HG02870 (cell line): ENCODE measurements around the gene CHPF.

ENCODE experiments used
- ATAC-seq: cut with Tn5 transposase; IDR thresholded peaks from one replicate; pipeline ENCODE4 v1.9.1; 2021; ENCODE audit warnings: mild to moderate bottlenecking, moderate library complexity; ENCODE audit not compliant: unreplicated experiment

CHPF gene, protein sequence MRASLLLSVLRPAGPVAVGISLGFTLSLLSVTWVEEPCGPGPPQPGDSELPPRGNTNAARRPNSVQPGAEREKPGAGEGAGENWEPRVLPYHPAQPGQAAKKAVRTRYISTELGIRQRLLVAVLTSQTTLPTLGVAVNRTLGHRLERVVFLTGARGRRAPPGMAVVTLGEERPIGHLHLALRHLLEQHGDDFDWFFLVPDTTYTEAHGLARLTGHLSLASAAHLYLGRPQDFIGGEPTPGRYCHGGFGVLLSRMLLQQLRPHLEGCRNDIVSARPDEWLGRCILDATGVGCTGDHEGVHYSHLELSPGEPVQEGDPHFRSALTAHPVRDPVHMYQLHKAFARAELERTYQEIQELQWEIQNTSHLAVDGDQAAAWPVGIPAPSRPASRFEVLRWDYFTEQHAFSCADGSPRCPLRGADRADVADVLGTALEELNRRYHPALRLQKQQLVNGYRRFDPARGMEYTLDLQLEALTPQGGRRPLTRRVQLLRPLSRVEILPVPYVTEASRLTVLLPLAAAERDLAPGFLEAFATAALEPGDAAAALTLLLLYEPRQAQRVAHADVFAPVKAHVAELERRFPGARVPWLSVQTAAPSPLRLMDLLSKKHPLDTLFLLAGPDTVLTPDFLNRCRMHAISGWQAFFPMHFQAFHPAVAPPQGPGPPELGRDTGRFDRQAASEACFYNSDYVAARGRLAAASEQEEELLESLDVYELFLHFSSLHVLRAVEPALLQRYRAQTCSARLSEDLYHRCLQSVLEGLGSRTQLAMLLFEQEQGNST

DNA sequence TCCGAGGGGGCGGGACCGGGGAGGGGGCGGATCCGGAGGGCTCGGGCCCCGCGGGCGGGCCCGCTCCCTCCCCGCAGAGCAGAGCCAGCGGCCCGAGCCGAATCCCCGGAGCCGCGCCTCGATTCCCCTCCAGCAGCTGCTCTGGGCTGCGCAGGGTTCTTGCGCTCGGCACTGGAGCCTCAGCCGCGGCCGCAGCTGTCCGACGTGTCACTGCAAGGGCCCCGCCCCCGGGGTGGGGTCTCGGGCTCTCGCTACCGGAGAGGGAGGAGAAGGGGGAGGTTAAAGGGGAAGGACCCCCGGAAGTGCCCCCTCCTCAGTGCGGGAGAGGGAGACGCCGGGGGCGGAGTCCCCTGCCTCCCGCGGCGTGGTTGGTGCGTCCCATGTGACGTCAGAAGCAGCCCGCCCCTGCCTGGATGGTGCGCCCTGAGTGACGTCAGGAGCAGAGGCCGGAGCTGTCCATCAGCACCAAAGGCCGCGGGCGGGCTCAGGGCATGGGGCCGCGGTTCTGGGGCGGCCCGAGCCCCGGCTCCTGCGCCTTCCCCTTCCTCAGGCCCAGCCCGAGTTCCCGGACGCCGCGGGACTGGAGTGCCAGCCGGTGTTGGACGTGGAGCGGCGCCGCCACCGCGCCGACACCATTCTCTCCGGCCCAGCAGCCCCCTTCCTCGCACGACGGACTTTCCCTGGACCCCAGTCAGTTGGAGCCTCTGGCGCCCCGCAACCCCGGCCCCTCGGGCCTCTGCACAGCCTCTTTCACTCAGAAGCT lies at the start of gene CHPF, which contains the start of gene TMEM198:
TSS of gene CHPF (minus strand) at position 214 of the 763 bp plus-strand sequence. CDS start 271 bp downstream, outside the sequence.
TSS of gene TMEM198 (plus strand) at position 433 of the 763 bp plus-strand sequence. CDS start 700 bp downstream, outside the sequence.
- peak; percentile 72 for ATAC-seq

DNA sequence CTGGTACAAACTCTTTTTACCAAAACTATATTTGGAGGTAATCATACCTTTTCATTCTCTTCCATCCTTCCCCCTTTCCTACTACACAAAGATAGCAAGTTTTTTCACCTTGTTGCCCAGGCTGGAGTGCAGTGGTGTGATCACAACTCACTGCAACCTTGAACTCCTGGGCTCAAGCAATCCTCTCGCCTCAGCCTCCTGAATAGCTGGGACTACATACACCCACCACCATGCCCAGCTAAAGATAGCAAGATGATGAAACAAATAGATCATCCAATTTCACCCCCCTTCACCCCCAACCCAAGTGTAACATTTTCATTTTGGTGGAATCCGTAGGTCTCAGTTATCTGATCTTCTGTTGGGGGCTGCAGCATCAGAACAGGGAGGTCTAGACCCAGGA lies 49.5 kb upstream of the CHPF start:
- no peak for ATAC-seq

DNA sequence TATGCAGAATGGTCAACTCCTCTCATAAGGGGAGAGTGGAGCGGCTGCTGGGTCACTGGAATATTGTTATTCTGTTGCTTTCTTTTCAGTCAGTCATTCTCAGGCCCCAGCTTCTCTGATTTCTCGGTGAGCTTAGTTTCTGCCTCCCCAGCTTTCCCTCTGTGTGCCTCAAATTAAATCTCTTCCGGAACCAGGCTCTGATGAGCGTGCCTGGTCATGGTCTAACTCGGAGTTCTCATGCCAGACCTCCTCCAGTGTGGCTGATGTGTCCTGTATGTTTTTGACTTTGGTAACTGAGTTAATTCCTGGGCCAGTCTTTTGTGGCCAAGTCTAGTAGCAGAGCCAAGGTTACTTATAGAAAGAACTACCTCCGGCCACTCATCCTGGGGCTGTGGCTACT lies 49.1 kb upstream of the CHPF start:
- no peak for ATAC-seq

DNA sequence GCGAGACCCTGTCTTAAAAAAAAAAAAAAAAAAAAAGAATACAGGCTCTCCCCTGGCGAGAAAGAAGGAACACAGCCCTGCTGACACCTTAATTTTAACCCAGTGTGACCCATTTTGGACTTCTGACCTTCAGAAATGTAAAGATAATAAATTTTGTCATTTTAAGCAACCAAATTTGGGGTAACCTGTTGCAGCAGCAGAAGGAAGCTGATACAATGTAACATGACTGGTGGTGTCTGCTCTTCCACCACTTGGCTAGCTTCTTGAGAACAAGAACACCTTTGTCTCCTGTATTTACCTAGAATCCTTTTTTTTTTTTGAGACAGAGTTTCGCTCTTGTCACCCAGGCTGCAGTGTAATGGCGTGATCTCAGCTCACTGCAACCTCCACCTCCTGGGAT lies 47.5 kb upstream of the CHPF start:
- ATAC-seq = no peak

DNA sequence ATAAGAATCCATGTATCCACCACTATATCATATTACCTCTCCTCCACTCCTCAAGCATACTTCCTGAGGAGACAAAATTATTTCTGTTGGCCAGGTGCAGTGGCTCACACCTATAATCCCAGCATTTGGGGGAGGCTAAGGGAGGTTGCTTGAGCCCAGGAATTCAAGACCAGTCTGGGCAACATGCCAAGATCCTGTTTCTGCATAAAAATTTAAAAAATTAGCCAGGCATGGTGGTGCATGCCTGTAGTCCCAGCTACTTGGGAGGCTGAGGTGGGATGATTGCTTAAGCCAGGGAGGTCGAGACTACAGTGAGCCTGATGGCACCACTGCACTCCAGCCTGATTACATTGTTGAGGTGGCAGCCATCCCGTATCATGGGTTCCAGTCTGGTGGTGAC lies 37.7 kb upstream of the CHPF start:
- ATAC-seq = no peak

DNA sequence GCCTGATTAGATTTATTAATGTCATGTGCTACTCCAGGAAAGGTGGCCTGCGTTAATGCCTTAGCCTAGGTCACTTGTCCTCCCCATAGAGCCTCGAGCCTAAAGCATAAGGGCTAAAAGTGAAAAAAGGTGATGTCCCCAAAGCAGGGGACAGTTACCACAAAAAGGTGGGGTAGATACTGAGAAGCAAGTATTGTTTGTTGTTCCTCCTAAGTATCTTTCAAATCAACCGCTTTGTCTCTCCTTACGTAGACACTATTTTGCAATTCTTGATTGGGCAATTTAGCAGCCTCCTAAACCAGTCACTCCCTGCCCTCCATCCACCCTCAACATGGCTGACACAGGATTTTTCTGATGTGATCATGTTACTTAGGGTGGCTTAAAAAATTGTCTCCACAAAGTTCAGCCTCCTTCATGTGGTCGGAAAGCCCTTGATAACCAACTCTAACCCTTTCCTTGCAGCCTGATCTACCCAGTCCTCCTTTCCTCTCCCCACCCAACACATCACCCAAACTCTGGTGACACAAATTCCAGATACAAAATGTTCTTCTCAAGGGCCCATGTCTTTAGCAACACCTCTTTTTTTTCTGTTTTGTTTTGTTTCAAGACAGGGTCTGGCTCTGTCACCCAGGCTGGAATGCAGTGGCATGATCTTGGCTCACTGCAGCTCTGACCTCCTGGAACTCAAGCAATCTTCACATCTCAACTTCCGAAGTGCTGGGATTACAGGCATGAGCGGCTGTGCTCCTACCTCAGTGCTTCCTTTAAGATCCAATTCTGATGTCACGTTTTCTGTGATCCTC lies 35.4 kb upstream of the CHPF start:
- ATAC-seq = no peak

DNA sequence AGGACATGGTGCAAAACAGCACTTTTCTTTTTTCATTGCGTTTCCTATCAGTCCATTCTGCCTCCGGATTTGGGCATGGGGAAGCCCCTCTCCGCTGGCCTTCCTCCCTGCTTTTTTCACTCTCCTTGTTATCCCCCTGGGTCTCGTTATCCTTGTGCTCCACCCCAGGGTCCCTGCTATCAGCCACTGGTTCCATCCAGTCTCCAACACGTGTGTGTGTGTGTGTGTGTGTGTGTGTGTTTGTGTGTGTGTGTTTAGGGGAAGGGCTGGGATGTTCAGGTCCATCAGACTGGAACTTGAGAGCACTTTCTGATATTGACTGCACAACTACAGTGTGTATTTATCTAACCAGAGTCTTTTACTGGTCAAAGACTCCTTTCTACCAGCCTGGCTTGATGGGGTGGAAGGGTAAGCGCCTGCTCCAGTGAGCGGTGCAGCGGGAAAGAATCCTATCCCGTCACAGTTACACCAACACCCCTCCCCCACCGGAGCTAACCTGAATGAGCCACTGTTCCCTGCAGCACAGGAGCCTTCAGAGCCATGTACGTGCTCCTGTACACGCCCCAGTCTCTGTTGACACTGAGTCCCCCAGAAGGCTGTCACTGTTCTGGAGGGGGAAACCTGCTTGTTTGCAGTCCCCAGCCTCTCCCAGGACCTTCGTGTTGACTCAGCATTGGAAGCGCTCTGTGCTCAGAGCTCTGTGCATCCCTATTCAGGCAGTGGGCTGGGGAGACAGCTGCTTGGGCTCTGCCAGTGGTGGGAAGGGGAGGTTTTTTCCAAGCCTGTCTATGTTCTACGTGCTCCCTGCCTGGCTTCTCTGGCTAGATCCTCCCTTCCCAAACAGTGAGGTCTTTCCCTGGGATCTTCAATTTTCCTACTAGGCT lies 33.1 kb upstream of the CHPF start:
- ATAC-seq = no peak

DNA sequence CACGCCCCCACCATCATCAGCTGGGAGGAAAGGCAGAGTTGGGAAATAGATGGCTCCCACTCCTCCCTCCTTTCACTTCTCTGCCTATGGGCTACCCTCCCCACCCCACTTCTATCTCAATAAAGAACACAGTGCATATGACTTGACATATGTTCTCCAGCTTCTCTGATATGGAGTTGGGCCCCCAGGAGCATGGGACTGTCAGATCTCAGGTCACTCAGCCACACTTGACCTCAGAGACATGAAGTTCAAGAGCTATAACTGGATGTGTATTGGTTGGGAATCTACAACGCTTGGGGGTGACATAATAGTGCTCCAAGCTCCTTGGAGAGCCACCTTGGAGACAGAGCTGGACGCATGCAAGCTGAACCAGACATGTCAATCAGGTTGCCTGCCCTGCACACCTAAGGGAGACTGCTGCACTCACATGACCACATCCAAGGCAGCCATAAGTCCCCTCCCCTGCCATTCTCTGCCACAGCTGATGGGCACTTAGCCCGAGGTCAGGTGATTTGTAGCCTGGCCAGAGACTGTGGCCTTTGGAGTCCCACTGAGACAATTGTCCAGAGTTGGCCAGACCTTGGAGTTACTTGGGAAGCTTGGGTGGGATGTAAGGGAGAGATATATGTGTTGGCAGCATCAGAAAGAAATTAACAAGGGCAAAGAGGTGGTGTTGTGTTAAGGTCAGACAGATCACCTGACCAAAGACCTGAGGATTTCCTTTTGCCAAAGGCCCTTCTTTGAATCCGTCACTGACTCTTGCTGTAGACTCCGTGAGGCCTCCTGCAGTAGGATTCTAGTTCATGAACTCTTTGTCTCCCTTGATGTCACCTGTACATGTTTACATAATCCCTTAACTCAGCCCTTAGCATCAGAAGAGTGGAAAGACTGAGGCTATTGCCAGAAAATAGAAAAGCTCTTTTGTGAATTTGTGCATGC lies 32.2 kb upstream of the CHPF start:
- ATAC-seq = no peak

DNA sequence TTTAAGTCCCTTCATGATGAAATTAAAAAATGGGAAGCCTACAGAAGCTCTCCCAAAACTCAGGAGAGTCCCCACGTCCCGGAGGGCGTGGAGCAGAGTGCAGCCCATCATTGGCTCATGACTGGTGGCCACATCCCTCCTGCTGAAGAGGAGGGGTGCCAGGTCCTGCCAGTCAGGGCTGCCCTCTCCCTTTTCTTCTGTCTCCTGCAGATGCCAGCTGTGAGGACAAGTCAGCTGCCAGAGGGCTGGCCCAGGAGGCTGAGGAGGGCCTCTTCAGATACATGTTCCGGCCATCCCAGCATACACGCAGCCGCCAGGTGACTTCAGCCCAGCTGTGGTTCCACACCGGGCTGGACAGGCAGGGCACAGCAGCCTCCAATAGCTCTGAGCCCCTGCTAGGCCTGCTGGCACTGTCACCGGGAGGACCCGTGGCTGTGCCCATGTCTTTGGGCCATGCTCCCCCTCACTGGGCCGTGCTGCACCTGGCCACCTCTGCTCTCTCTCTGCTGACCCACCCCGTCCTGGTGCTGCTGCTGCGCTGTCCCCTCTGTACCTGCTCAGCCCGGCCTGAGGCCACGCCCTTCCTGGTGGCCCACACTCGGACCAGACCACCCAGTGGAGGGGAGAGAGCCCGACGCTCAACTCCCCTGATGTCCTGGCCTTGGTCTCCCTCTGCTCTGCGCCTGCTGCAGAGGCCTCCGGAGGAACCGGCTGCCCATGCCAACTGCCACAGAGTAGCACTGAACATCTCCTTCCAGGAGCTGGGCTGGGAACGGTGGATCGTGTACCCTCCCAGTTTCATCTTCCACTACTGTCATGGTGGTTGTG lies 31.1 kb upstream of the CHPF start:
- no peak for ATAC-seq

DNA sequence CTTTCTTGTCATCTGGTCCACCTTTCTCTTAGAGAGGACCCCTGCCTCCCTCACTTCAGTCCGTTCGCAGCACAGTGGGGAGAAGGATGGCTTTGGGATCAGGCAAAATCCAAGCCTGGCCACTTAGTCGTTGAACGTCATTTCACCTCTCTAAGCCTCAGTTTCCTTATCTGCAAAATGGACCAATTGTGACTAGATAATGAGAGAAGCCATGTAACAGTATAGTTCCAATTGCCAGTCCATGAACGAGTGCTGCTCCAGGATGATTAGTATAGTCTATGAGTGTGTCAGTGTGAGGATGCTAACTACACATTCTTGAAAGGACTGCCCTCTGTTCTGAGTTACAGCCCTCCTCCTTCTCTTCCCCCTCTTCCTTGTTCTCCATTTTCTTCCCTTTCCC lies 29.6 kb upstream of the CHPF start:
- ATAC-seq = no peak

DNA sequence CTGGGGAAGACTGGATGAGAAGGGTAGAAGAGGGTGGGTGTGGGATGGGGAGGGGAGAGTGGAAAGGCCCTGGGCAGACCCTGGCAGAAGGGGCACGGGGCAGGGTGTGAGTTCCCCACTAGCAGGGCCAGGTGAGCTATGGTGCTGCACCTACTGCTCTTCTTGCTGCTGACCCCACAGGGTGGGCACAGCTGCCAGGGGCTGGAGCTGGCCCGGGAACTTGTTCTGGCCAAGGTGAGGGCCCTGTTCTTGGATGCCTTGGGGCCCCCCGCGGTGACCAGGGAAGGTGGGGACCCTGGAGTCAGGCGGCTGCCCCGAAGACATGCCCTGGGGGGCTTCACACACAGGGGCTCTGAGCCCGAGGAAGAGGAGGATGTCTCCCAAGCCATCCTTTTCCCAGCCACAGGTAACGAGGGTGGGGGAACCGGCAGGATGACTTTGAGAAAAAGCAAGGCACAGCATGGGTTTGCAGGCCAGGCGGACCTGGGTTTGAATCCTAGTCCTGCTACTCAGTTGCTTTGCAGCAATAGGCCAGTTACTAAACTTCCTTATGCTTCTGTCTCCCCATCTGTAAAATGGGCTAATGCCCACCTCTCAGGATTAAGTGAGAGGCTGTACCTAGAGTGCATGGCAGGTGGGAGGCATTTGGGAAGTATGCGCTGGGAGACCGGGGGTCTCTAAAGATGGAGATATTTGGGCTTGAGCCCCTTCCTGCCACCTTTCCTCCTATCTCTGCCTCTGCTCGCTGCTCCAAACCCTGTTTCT lies 28.8 kb upstream of the CHPF start, which contains the start of gene INHA:
TSS of gene INHA (plus strand) at position 74 of the 765 bp plus-strand sequence. CDS start at position 139, 65 bp downstream.
- ATAC-seq = no peak

DNA sequence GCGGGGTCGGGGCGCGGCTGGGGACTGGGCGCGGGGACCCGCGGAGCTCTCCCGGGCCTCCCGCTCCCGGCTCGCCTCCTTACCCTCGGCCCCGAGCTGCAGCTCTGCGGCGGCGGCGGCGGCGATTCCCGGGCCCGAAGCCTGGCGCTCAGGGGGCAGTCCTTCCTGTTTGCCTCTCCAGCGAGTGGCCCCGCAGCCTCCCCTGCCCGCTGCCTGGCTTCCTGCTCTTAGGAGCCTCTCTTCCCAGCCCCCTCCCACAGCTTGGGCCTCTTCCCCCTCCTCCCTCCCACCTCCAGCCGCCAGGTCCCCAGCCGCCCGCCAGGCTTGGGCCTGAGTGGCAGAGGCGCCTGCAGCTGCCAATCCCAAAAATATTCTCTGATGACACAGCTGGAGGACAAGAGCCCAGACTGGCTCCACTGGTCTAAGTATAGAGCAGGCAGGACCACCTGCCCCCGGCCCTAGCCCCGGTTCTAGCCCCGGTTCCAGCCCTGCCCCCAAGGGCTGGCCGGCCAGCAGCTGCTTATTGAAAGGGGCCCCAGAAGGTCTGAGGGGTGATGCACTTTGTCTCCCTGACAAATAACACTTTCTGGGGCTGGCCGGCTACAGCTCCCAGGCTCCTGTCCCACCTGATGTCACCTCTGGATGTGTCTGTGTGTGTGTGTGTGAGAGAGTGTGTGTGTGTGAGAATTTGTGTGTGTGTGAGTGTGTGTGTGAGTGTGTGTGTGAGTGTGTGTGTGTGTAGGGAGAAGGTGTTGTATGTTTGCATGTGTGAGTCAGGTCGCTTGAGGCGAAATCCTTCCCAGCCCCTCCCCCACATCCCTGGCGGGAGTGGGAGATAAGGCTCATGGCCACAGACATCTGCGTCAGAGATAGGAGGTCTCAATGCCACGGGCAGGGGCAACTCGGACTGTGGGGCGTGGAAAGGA lies 28.0 kb upstream of the CHPF start, which contains the start of gene OBSL1:
TSS of gene OBSL1 (minus strand) at position 229 of the 926 bp plus-strand sequence. CDS start 307 bp downstream, outside the sequence.
- ATAC-seq = no peak

DNA sequence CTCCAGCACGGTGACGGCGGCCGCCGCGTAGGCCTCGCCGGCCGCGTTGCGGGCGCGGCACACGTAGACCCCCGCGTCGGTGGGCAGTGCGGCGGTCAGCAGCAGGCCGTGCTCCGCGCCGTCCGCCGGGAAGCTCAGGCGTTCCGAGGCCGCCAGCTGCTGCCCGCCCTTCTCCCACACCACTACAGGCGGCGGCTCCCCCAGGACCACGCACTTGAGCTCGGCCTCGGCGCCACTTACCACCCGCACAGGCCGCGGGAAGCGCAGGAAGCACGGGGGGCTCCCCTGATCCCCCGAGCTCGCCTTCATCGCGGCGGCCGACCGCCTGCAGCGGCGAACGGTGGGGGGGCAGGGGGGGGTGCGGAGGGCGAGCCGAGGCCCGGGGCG lies 27.3 kb upstream of the CHPF start:
- ATAC-seq = no peak

DNA sequence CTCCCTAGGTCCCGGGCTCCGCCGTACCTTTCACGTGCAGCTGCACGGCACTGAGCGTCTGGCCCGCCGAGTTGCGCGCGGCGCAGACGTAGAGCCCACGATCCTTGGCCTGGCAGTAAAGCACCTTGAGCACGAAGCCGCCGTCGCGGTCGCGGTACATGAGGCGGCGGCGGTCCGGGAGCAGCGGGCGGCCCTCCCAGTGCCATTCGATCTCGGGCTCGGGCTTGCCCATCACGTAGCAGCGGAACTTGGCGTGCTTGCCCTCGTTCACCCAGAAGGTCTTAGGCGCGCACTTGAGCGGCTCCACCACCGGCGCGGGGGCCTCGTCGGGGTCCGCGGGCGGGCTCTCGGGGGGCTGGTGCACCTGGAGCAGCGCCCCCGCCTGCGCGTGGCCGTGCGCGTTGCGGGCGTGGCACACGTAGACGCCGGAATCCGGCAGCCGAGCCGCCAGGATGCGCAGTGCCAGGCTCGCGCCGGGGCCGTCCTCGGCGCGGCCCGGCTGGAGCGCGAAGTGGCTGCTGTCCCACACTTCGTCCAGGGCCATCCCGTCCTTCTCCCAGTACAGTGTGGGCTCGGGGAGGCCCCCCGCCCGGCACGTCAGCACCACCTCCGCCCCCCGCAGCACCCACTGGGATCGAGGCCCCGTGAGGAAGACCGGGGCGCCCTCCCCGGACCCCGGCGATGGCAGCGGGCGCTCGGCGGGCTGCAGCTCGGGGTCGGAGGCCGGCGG lies 26.8 kb upstream of the CHPF start:
- no peak for ATAC-seq

DNA sequence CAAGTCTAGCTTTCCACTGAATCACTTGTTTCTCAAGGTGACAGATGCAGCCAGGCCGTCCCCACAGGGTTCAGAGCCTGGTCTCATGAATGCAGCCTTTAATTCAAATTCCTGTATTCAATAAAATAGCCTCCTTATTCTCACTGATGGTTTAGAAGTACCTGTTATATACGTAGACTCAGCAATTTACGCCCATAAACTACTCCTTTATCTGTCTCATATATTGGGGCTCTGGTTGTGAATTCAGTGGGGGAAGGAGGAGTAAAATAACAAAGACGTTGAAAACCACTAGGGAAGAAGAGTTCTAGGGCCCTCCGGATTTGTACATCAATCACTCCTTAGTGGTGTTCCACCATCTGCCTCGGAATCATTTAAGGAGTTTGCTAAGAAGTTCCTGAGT lies 26.0 kb upstream of the CHPF start:
- ATAC-seq = no peak
